HCT116 (cell line): ENCODE data around the gene PKHD1.

Experiments
- CTCF ChIP-seq, 3 experiments: fragments of 200-600 bp in 1 of 3; sonication (generic) in 1 of 3; IDR thresholded peaks in 2 of 3; conservative IDR thresholded peaks in 1 of 3; 2 replicates each; pipeline ENCODE4 v1.5.1; 2012 to 2017; ENCODE audit warnings: low read depth in 2 of 3, low read length in 2 of 3, antibody characterized with exemption in 1 of 3, borderline replicate concordance in 1 of 3, control low read depth in 1 of 3, mild to moderate bottlenecking in 1 of 3, mixed read lengths in 1 of 3, mixed run types in 1 of 3, moderate library complexity in 1 of 3; ENCODE audit not compliant: insufficient read depth in 1 of 3
- EGR1 ChIP-seq: IDR thresholded peaks from 2 replicates; pipeline ENCODE4 v1.6.1; 2012; ENCODE audit warnings: low read depth
- JUND ChIP-seq: IDR thresholded peaks from 2 replicates; pipeline ENCODE4 v1.6.1; 2012
- POLR2A ChIP-seq: IDR thresholded peaks from 2 replicates; pipeline ENCODE4 v1.7.0; 2011; ENCODE audit warnings: borderline replicate concordance; ENCODE audit not compliant: insufficient read depth, insufficient read length; ENCODE audit errors: extremely low read depth
- POLR2AphosphoS5 ChIP-seq: IDR thresholded peaks from 2 replicates; pipeline ENCODE4 v1.6.1; 2011; ENCODE audit warnings: mild to moderate bottlenecking, low read depth, low read length, moderate library complexity
- RAD21 ChIP-seq: IDR thresholded peaks from 2 replicates; pipeline ENCODE4 v1.6.1; 2012; ENCODE audit warnings: low read depth, mild to moderate bottlenecking
- SIN3A ChIP-seq: IDR thresholded peaks from 2 replicates; pipeline ENCODE4 v1.6.1; 2012; ENCODE audit warnings: low read depth
- SP1 ChIP-seq: IDR thresholded peaks from 2 replicates; pipeline ENCODE4 v1.6.1; 2012; ENCODE audit warnings: low read depth
- TCF7L2 ChIP-seq: IDR thresholded peaks from 2 replicates; pipeline ENCODE4 v1.7.0; 2011; ENCODE audit warnings: borderline replicate concordance, inconsistent platforms; ENCODE audit not compliant: insufficient read depth, insufficient read length; ENCODE audit errors: extremely low read depth
- ZFX ChIP-seq: fragments of 450-650 bp; IDR thresholded peaks from 2 replicates; pipeline ENCODE4 v1.6.1; 2017

- no peak for TF ChIP-seq POLR2AphosphoS5
- no peak for TF ChIP-seq SP1
- TF ChIP-seq RAD21: no peak
- no peak for TF ChIP-seq CTCF (IDR thresholded peaks at IDR 0.05 in 2 of 3, conservative IDR thresholded peaks at IDR 0.05 in 1 of 3; ENCODE audit: borderline replicate concordance in 1 of 3, insufficient read depth in 1 of 3, low read depth in 2 of 3, low read length in 2 of 3)
- no peak for TF ChIP-seq TCF7L2
- no peak for TF ChIP-seq POLR2A
- TF ChIP-seq SIN3A: no peak
- no peak for TF ChIP-seq EGR1
- TF ChIP-seq JUND: no peak
- no peak for TF ChIP-seq ZFX
Observed at GRCh38 chr6:52136934-52137467, 49.6 kb upstream of the PKHD1 start.
